ENCODE measurements around the gene QRFP.

Gene QRFP

GRCh38 chr9:130864541-130864940, 32.1 kb downstream of the QRFP start:
- H3K27ac ChIP-seq, result no peak overlapping the region
- H3K79me2 ChIP-seq (ENCODE audit: insufficient read depth, low read depth), result no peaks in the 10 kb centered on the region
- H2AFZ ChIP-seq (ENCODE audit: low read depth), result no peak overlapping the region
- no peak overlapping the region for H3K4me2 ChIP-seq
- no peak overlapping the region for H3K9ac ChIP-seq
- no peaks in the 10 kb centered on the region for H3K36me3 ChIP-seq (ENCODE audit: insufficient read depth)
- no peak overlapping the region for H3K4me3 ChIP-seq (IDR thresholded peaks at IDR 0.05; ENCODE audit: insufficient read depth, low read depth, low read length)
- no peaks in the 10 kb centered on the region for H3K27me3 ChIP-seq (ENCODE audit: insufficient read depth, low read depth)
- TF ChIP-seq CTCF (conservative IDR thresholded peaks at IDR 0.05; ENCODE audit: low read depth, low read length), result no peak
- H3K4me1 ChIP-seq (ENCODE audit: low read depth, poor library complexity, severe bottlenecking), result no peaks in the 10 kb centered on the region
- H4K20me1 ChIP-seq (ENCODE audit: insufficient read depth), result peaks cover 5% of the 10 kb centered on the region; the same call in 1 of the 2 replicates

- Histone ChIP-seq H4K20me1 (ENCODE audit: insufficient read depth) (peaks cover 5% of the 10 kb centered on the region; the same call in 1 of the 2 replicates), H3K27me3 (ENCODE audit: insufficient read depth, low read depth) (no peaks in the 10 kb centered on the region), H3K27ac (no peak overlapping the region), H3K4me3 (IDR thresholded peaks at IDR 0.05; ENCODE audit: insufficient read depth, low read depth, low read length) (no peak overlapping the region), H3K36me3 (ENCODE audit: insufficient read depth) (no peaks in the 10 kb centered on the region), H3K4me1 (ENCODE audit: low read depth, poor library complexity, severe bottlenecking) (no peaks in the 10 kb centered on the region), H3K4me2 (no peak overlapping the region), H3K9ac (no peak overlapping the region), H2AFZ (ENCODE audit: low read depth) (no peak overlapping the region), H3K79me2 (ENCODE audit: insufficient read depth, low read depth) (no peaks in the 10 kb centered on the region)
- no peak for TF ChIP-seq CTCF (conservative IDR thresholded peaks at IDR 0.05; ENCODE audit: low read depth, low read length)
These were observed 33.9 kb downstream of the QRFP start for GRCh38 chr9:130862747-130863146.

GRCh38 chr9:130862217-130862616, 34.4 kb downstream of the QRFP start:
- no peaks in the 10 kb centered on the region for H3K79me2 ChIP-seq (ENCODE audit: insufficient read depth, low read depth)
- H2AFZ ChIP-seq (ENCODE audit: low read depth), result no peak overlapping the region
- no peak overlapping the region for H3K27ac ChIP-seq
- H3K9ac ChIP-seq, result no peak overlapping the region
- H4K20me1 ChIP-seq (ENCODE audit: insufficient read depth), result peaks cover 5% of the 10 kb centered on the region; the same call in 1 of the 2 replicates
- no peaks in the 10 kb centered on the region for H3K4me1 ChIP-seq (ENCODE audit: low read depth, poor library complexity, severe bottlenecking)
- no peak for TF ChIP-seq CTCF (conservative IDR thresholded peaks at IDR 0.05; ENCODE audit: low read depth, low read length)
- no peaks in the 10 kb centered on the region for H3K36me3 ChIP-seq (ENCODE audit: insufficient read depth)
- no peak overlapping the region for H3K4me2 ChIP-seq
- H3K27me3 ChIP-seq (ENCODE audit: insufficient read depth, low read depth), result no peaks in the 10 kb centered on the region
- H3K4me3 ChIP-seq (IDR thresholded peaks at IDR 0.05; ENCODE audit: insufficient read depth, low read depth, low read length), result no peak overlapping the region

GRCh38 chr9:130861372-130862180, 35.0 kb downstream of the QRFP start:
- Histone ChIP-seq H4K20me1 (ENCODE audit: insufficient read depth) (peaks cover 1% of the 10 kb centered on the region; the same call in 1 of the 2 replicates), H3K27me3 (ENCODE audit: insufficient read depth, low read depth) (no peaks in the 10 kb centered on the region), H3K27ac (no peak overlapping the region), H3K79me2 (ENCODE audit: insufficient read depth, low read depth) (no peaks in the 10 kb centered on the region), H3K4me2 (no peak overlapping the region), H3K36me3 (ENCODE audit: insufficient read depth) (no peaks in the 10 kb centered on the region), H2AFZ (ENCODE audit: low read depth) (no peak overlapping the region), H3K4me3 (IDR thresholded peaks at IDR 0.05; ENCODE audit: insufficient read depth, low read depth, low read length) (no peak overlapping the region), H3K9ac (no peak overlapping the region), H3K4me1 (ENCODE audit: low read depth, poor library complexity, severe bottlenecking) (no peaks in the 10 kb centered on the region)
- no peak for TF ChIP-seq CTCF (conservative IDR thresholded peaks at IDR 0.05; ENCODE audit: low read depth, low read length)
